NCI-H774 (cell line): ENCODE measurements around the gene NAT16.
A peak's percentile ranks its signal among the peaks of the same experiment; 100 is the strongest.
"Not testable (repeated sequence)": the region's sequence is repeated elsewhere in the genome, so short reads cannot be mapped to it uniquely, and the experiment has no call there.

Source experiments
- DNase-seq: peaks from one replicate; lab custom pipeline; 2025; lab: John Stamatoyannopoulos, UW

Gene NAT16

DNA sequence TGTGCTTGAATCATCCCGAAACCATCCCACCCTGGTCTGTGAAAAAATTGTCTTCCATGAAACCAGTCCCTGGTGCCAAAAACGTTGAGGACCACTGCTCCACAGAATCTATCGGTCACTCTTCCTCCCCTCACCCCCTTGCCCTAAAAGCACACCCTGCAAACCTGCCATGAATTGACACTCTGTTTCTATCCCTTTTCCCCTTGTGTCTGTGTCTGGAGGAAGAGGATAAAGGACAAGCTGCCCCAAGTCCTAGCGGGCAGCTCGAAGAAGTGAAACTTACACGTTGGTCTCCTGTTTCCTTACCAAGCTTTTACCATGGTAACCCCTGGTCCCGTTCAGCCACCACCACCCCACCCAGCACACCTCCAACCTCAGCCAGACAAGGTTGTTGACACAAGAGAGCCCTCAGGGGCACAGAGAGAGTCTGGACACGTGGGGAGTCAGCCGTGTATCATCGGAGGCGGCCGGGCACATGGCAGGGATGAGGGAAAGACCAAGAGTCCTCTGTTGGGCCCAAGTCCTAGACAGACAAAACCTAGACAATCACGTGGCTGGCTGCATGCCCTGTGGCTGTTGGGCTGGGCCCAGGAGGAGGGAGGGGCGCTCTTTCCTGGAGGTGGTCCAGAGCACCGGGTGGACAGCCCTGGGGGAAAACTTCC lies 54.0 kb downstream of the NAT16 start:
- DNase-seq: no peak

DNA sequence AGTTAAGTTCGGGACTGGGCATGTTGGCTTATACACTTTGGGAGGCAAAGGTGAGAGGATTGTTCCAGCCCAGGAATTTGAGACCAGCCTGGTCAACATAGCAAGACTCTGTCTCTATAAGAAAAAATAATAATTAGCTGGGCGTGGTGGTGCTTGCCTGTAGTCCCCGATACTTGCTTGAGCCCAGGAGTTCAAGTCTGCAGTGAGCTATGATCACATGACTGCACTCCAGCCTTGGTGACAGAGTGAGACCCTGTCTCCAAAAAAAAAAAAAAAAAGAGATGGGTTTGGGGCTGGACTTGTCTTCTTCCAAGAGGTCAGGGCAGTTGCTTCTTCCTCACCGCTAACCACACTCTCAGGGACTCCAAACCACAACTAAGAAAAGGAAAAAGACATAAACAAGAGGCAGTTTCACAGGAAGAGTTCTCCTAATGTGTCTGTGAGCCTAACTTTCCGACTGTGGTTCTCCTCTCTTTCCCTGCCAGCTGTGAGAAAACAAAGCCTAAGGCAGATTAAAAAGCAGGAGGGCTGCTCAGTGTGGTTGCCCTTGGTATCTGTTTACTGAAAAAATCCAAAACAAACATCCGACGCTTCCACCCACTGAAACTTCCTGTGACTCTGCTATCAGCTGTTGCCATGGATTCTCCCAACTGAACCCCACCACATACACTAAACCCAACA lies 55.6 kb downstream of the NAT16 start:
- DNase-seq: peak; percentile 13

DNA sequence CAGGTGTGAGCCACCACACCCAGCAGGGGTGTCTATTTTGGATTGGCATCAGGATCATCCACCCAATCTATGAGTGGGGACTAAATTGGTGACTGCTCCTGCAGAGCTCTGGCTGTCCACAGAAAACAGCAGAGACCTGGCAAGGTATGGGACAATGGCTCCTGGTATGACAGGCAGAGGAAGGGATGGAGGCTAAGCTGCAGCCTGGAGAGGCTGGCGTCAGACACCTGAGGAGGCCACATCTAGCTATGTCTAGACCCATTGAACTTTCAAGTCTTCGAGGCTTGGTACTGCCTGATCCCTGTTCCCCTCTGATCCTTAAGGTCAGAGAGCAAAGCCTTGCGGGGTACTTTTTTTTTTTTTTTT lies 56.4 kb downstream of the NAT16 start:
- no peak for DNase-seq

DNA sequence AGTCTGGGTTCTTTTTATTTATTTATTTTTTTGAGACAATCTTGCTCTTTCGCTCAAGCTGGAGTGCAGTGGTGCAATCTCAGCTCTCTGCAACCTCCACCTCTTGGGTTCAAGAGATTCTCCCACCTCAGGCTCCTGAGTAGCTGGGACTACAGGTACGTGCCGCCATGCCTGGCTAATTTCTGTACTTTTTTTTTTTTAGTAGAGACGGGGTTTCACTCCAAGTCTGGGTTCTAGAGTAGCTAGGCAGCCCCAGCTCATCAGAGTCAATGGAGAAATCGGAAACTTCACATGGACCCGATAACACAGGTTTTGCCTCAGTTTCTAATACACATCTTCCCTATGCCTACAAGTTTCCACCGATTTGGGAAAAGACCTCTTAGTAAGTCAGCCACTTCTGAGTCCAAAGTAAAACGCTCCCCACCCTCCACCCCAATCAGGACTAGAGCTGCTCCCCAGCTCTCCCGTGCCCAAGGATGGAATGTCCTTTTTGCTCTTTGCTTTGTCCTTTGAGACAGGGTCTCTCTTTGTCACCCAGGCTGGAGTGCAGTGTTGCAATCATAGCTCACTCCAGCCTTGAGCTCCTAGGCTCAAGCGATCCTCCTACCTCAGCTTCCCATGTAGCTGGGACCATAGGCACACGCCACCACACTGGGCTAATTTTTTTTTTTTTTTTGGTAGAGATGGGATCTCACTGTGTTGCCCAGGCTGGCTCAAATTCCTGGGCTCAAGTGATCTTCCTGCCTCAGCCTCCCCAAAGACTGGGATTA lies 57.0 kb downstream of the NAT16 start:
- no peak for DNase-seq

DNA sequence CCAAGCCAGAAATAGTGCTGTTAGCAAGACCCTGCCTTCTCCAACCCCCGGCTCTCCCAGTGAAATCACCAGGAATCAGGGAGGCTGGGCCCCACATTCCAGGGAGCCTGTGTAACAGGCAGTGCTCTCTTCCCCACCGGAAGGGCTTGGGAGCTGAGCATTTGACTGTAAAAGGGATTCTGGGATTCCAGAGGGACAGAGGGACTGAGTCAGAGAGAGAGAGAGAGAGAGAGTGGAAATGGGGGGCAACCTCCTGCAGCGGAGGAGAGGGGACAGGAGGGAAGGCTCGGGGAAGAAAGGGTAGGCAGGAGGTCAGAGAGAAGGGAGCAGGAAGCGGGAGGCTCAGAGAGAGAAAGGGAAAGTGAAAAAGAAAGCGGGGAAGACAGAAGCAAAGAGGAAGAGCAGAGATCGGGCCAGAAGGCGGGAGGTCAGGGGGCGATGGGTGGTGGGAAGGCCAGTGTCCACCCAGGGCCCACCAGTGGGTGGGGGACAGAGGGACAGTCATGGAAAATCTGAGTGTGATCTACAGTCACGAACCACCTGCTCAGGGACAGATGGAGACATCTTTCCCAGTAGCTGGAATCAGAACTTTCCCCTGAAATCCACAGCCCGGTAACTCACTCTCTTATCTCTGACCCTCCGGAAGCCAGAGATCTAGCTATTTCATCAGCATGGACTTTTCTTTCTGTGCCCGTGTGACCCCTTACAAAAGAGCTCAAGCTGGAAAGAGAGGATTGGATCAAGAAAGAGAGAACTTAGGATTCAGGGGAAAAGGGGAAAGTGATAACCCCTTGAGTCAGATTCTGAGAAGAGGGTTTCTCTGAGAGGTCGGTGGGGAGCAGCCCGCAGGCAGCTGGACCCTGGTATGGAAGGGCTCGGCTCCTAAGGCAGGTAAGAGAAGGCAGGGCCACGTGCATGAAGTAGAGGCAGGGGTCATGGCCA lies 57.8 kb downstream of the NAT16 start:
- DNase-seq: no peak

DNA sequence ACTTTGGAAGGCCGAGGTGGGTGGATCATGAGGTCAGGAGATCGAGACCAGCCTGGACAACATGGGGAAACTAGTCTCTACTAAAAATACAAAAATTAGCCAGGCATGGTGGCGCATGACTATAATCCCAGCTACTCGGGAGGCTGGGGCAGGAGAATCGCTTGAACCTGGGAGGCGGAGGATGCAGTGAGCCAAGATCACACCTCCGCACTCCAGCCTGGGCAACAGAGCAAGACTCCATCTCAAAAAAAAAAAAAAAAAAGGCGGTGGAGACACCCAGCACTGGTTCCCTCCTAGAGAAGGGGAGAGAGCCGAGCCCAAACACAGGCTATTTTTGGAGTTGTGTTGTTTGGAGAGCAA lies 58.5 kb downstream of the NAT16 start:
- not testable (repeated sequence) for DNase-seq
